ENCODE data around the gene ZNF18. TPM values are rescaled to one million over a fixed set of nuclear protein-coding genes. Genes with fewer than 3 reads are reported as not detected.

ZNF18 gene
- total and polyA plus RNA-seq, 2 experiments from 2014 or later = 7.3 to 9.5 TPM

DNA sequence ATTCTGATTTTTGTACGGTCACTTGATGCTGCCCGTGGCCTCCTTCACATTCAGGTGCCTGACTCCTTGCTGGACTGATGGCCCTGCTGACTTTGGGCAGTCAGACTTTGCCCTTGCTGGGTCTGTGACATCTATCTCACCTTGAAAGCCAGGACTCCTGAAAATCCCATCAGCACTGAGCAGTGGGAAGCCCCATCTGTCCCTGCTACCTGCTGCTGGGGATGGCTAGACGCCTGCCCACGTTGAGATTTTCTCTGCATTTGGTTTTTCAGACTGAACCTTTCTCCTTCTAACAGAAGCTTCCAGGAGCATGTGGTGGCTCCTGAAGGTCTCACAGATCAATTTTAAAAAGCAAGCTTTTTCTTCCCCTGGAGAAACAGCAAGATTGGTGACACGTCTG lies 10.2 kb upstream of the ZNF18 start:
- 86% methylated on average over 5 of the region's 5 CpGs for WGBS (ENCODE audit: low lambda C conversion rate, missing lambda C conversion rate)

DNA sequence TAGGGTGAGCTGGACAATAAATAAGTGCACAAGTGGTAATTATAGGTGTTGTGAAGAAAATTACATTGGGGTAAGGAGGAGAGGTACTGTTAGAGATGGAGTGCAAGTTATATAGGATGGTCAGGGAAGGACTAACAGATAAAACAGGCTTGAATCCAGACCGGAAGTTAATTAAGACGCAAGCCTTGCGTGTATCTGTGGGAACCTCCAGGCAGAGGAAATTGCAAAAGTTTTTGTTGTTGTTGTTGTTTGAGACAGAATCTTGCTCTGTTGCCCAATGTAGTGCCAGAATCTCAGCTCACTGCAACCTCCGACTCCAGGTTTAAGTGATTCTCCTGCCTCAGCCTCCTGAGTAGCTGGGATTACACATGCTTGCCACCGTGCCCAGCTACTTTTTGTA lies 2.4 kb upstream of the ZNF18 start:
- Histone ChIP-seq H3K4me1 (ENCODE audit: insufficient read depth) (peaks cover 7% of the 10 kb centered on the region), H3K9me3 (ENCODE audit: low read depth) (no peaks in the 10 kb centered on the region), H3K36me3 (replicated peaks; ENCODE audit: insufficient read depth, low read depth) (no peaks in the 10 kb centered on the region), H3K79me2 (peaks cover 12% of the 10 kb centered on the region), H3K4me2 (no peak overlapping the region), H2AFZ (no peak overlapping the region), H4K20me1 (ENCODE audit: insufficient read depth, poor library complexity, severe bottlenecking) (no peaks in the 10 kb centered on the region), H3K4me3 (no peak overlapping the region), H3K27ac (no peak overlapping the region), H3K9me2 (replicated peaks; ENCODE audit: insufficient read depth) (no peaks in the 10 kb centered on the region), H3K27me3 (no peaks in the 10 kb centered on the region)
- TF ChIP-seq, protein P1, sequence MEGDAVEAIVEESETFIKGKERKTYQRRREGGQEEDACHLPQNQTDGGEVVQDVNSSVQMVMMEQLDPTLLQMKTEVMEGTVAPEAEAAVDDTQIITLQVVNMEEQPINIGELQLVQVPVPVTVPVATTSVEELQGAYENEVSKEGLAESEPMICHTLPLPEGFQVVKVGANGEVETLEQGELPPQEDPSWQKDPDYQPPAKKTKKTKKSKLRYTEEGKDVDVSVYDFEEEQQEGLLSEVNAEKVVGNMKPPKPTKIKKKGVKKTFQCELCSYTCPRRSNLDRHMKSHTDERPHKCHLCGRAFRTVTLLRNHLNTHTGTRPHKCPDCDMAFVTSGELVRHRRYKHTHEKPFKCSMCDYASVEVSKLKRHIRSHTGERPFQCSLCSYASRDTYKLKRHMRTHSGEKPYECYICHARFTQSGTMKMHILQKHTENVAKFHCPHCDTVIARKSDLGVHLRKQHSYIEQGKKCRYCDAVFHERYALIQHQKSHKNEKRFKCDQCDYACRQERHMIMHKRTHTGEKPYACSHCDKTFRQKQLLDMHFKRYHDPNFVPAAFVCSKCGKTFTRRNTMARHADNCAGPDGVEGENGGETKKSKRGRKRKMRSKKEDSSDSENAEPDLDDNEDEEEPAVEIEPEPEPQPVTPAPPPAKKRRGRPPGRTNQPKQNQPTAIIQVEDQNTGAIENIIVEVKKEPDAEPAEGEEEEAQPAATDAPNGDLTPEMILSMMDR (IDR thresholded peaks at IDR 0.05; ENCODE audit: poor library complexity) = no peak
- TF ChIP-seq EZH2 (IDR thresholded peaks at IDR 0.05; ENCODE audit: borderline replicate concordance) (no peak), EZH2phosphoT487 (IDR thresholded peaks at IDR 0.05; ENCODE audit: low read depth, severe bottlenecking, unreplicated experiment) (no peak)
- 96% methylated on average over 5 of the region's 5 CpGs for WGBS (ENCODE audit: low lambda C conversion rate, missing lambda C conversion rate)
- no peak for DNase-seq (ENCODE audit: low spot score)

More for the DNA sequence above, 10.2 kb upstream of the ZNF18 start:
- H3K27me3 ChIP-seq = no peaks in the 10 kb centered on the region
- H3K9me3 ChIP-seq (ENCODE audit: low read depth) = no peaks in the 10 kb centered on the region
- H3K4me1 ChIP-seq (ENCODE audit: insufficient read depth) = no peaks in the 10 kb centered on the region
- H4K20me1 ChIP-seq (ENCODE audit: insufficient read depth, poor library complexity, severe bottlenecking) = no peaks in the 10 kb centered on the region
- no peak for DNase-seq (ENCODE audit: low spot score)
- no peak overlapping the region for H3K4me2 ChIP-seq
- no peak overlapping the region for H3K4me3 ChIP-seq
- H2AFZ ChIP-seq = no peak overlapping the region
- H3K27ac ChIP-seq = no peak overlapping the region
- H3K9me2 ChIP-seq (replicated peaks; ENCODE audit: insufficient read depth) = no peaks in the 10 kb centered on the region
- no peak for TF ChIP-seq EZH2 (IDR thresholded peaks at IDR 0.05; ENCODE audit: borderline replicate concordance)
- TF ChIP-seq, protein P1 (IDR thresholded peaks at IDR 0.05; ENCODE audit: poor library complexity) = no peak
- no peak for TF ChIP-seq EZH2phosphoT487 (IDR thresholded peaks at IDR 0.05; ENCODE audit: low read depth, severe bottlenecking, unreplicated experiment)
- H3K36me3 ChIP-seq (replicated peaks; ENCODE audit: insufficient read depth, low read depth) = no peaks in the 10 kb centered on the region
- no peaks in the 10 kb centered on the region for H3K79me2 ChIP-seq

DNA sequence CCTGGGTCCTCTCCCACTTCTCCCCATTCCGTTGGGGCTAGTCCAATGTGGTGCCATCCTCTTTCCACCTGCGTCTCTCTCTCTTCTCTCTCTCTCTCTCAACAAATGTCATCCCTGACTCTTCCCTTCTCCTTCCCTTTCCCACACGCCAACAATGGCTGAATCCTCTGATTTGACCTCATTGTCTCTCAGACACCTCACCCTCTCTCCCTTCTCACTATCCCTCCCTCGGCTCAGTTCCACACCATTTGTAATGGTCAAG lies 628 bp upstream of the ZNF18 start:
- TF ChIP-seq EZH2phosphoT487 (IDR thresholded peaks at IDR 0.05; ENCODE audit: low read depth, severe bottlenecking, unreplicated experiment) (no peak), EZH2 (IDR thresholded peaks at IDR 0.05; ENCODE audit: borderline replicate concordance) (no peak)
- TF ChIP-seq, protein P1 (IDR thresholded peaks at IDR 0.05; ENCODE audit: poor library complexity) = no peak
- Histone ChIP-seq H3K9me3 (ENCODE audit: low read depth) (no peaks in the 10 kb centered on the region), H3K79me2 (peaks cover 12% of the 10 kb centered on the region), H3K4me3 (peak overlapping the region; percentile 44), H3K27ac (peak overlapping the region; percentile 90), H2AFZ (peak overlapping the region; percentile 97), H3K27me3 (no peaks in the 10 kb centered on the region), H3K36me3 (replicated peaks; ENCODE audit: insufficient read depth, low read depth) (no peaks in the 10 kb centered on the region), H3K9me2 (replicated peaks; ENCODE audit: insufficient read depth) (no peaks in the 10 kb centered on the region), H3K4me1 (ENCODE audit: insufficient read depth) (peaks cover 7% of the 10 kb centered on the region), H3K4me2 (peak overlapping the region; percentile 78), H4K20me1 (ENCODE audit: insufficient read depth, poor library complexity, severe bottlenecking) (no peaks in the 10 kb centered on the region)
- WGBS (ENCODE audit: low lambda C conversion rate, missing lambda C conversion rate) = 64% methylated on average over 4 of the region's 4 CpGs
- no peak for DNase-seq (ENCODE audit: low spot score)

DNA sequence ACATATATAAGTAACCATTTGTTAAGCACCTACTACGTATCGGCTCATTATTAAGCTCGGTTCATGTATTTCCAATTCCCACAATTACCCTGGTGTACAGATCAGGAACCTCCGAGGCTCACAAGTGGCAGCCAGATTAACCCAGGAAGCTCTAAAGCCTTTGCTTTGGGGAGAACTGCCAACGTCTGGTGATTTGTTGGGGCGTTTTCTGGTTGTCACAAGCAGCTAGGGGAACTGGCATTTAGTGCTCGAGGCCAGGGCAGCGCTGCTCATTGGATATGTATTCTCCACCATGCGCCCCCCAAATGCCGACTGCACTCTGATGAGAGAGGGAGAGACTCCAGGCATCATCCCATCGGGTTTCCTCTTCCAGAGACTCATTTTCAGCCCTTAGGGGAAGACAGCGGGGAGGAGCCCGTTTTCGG lies 541 bp downstream of the ZNF18 start:
- DNase-seq (ENCODE audit: low spot score) = peak; percentile 49
- no peaks in the 10 kb centered on the region for H3K27me3 ChIP-seq
- H3K79me2 ChIP-seq = peaks cover 12% of the 10 kb centered on the region
- TF ChIP-seq EZH2phosphoT487 (IDR thresholded peaks at IDR 0.05; ENCODE audit: low read depth, severe bottlenecking, unreplicated experiment) (no peak), EZH2 (IDR thresholded peaks at IDR 0.05; ENCODE audit: borderline replicate concordance) (no peak)
- TF ChIP-seq, protein P1 (IDR thresholded peaks at IDR 0.05; ENCODE audit: poor library complexity) = no peak
- peak overlapping the region; percentile 62 for H2AFZ ChIP-seq
- H3K4me2 ChIP-seq = peak overlapping the region; percentile 81
- 7% methylated on average over 14 of the region's 14 CpGs for WGBS (ENCODE audit: low lambda C conversion rate, missing lambda C conversion rate)
- no peaks in the 10 kb centered on the region for H3K9me3 ChIP-seq (ENCODE audit: low read depth)
- H4K20me1 ChIP-seq (ENCODE audit: insufficient read depth, poor library complexity, severe bottlenecking) = no peaks in the 10 kb centered on the region
- H3K36me3 ChIP-seq (replicated peaks; ENCODE audit: insufficient read depth, low read depth) = no peaks in the 10 kb centered on the region
- no peaks in the 10 kb centered on the region for H3K9me2 ChIP-seq (replicated peaks; ENCODE audit: insufficient read depth)
- peaks cover 7% of the 10 kb centered on the region for H3K4me1 ChIP-seq (ENCODE audit: insufficient read depth)
- peak overlapping the region; percentile 64 for H3K4me3 ChIP-seq
- peak overlapping the region; percentile 90 for H3K27ac ChIP-seq

Data from hepatocyte (in vitro differentiated cells).